ENCODE results near the gene RSPH6A.
"Not testable (repeated sequence)": the region's sequence is repeated elsewhere in the genome, so short reads cannot be mapped to it uniquely, and the experiment has no call there.

RSPH6A gene

DNA sequence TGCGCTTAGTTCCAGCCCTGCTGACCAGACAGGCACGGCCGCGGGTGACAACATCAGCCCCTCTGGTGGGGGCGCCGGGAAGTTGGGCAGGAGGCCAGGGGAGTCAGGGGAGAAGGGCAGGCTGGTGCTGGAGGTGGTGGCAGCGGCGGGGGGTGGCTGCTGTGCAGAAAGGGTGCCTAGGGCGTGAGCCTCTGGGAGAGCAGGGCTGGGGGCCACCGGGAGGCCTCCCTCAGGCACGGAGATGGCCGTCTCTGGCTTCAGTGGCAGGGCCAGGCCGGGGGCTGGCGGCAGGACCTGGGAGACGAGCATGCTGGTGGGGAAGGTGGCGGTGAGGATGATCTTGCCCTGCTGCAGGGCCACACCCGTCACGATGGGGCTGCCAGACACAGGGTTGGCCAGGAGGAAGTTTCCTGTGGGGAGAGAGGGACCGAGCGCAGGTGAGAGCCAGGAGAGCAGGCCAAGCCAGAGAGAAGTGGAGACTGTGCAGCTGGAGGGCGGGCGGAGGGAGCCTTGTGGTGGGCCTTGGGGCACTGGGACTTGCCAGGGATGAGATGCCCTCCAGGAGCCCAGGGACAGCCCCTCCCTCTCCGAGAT is 49.3 kb downstream of the RSPH6A start:
- no peak for DNase-seq (ENCODE audit: low read depth in 3 of 3)

GRCh38 chr19:45764945-45765701 is 50.0 kb downstream of the RSPH6A start:
- DNase-seq (ENCODE audit: low read depth in 3 of 3), result no peak

GRCh38 chr19:45764475-45764874 is 50.6 kb downstream of the RSPH6A start:
- DNase-seq (ENCODE audit: low read depth in 3 of 3), result no peak

- no peak for DNase-seq (ENCODE audit: low read depth in 3 of 3)
Observed at GRCh38 chr19:45763691-45764294, 51.3 kb downstream of the RSPH6A start.

- DNase-seq (ENCODE audit: low read depth in 3 of 3), result no peak
Observed at GRCh38 chr19:45762870-45763631, 52.1 kb downstream of the RSPH6A start.

- DNase-seq (ENCODE audit: low read depth in 3 of 3), result no peak
Observed at GRCh38 chr19:45761714-45762113, 53.4 kb downstream of the RSPH6A start.

- no peak for DNase-seq (ENCODE audit: low read depth in 3 of 3)
Observed at GRCh38 chr19:45758921-45759320, 56.2 kb downstream of the RSPH6A start.

GRCh38 chr19:45757695-45758094 is 57.4 kb downstream of the RSPH6A start:
- DNase-seq (ENCODE audit: low read depth in 3 of 3), result no peak

DNA sequence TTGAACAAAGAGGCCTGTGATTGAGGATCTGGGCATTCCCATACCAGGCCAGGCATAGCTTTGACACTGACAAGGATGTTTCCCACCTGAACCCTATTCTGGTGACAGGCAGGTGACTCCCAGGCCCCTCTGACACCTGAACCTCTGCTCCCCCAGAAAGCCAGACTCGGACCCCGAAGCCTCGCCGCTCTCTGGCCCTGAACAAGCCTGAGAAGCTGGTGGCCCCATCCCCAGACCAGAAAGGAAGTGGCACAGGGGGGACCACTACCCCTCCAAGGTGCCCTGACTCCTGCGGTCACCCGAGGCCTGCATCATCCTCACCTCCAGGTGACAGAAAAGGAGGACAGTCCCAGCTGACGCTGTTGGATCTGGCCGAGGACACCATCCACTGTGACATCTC is 60.8 kb downstream of the RSPH6A start:
- no peak for DNase-seq (ENCODE audit: low read depth in 3 of 3)

- no peak for DNase-seq (ENCODE audit: low read depth in 3 of 3)
Observed at GRCh38 chr19:45753548-45753947, 61.6 kb downstream of the RSPH6A start.

GRCh38 chr19:45752639-45753038 is 62.5 kb downstream of the RSPH6A start:
- no peak for DNase-seq (ENCODE audit: low read depth in 3 of 3)

DNA sequence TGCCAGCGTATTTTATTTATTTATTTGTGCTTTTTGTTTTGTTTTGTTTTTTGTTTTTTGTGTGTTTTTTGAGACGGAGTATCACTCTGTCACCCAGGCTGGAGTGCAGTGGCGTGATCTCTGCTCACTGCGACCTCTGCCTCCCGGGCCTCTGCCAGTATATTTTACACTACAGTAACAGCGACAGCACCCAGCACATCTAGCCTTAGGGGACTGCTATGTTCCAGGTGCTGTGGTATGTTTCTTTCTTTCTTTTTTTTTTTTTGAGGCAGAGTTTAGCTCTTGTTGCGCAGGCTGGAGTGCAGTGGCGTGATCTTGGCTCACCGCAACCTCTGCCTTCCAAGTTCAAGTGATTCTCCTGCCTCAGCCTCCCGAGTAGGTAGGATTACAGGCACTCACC is 63.6 kb downstream of the RSPH6A start:
- not testable (repeated sequence) for DNase-seq (ENCODE audit: low read depth in 3 of 3)

GRCh38 chr19:45747513-45747912 is 67.6 kb downstream of the RSPH6A start:
- DNase-seq (ENCODE audit: low read depth in 3 of 3), result no peak

DNA sequence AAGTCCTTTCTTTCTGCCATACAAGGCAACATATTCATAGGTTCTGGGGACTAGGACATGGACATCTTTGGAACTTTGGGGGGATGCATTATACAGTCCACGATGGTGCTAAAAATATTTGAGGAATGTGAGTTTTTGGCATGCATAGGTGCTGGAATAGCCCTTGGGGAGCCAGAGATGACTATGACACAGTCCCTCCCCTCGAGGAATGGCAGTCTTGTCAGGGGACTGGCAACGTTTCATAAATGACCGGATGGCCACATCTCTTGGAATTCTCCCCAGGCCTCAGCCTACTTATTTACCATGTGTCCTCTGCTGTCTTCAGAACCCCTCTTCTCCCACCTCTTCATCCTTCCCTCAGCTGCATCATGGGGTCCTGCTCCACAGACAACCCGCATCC is 68.2 kb downstream of the RSPH6A start:
- DNase-seq (ENCODE audit: low read depth in 3 of 3), result no peak

Data from stimulated activated CD4-positive, alpha-beta T cell treated with anti-CD3 and anti-CD28 coated beads, TNF-alpha, amount 100 ng/mL, for 48 hours (primary cell).